SHP77 (cell line): ENCODE measurements around the gene ZNF609.

Experiments used
- DNase-seq, 2 experiments: peaks; one replicate each; lab custom pipeline; 2025; lab: John Stamatoyannopoulos, UW

ZNF609 gene

DNA sequence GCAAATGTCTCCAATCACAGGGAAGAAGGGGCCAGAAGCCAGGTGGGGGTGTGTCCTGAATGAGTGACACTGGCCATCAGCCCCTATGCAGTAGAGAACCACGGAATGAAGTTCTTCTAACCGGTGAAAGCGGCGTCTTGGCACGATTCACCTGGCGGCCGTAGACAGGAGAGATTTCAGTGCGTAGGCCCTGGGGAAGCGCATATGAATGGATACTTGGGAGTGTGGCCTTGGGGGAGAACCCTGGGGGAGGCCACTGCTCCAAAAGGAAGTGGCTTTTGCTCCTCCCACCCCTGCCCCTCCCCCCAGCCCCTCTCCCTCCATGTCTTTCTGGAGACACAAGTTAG lies 271.4 kb downstream of the ZNF609 start:
- no peak for DNase-seq

DNA sequence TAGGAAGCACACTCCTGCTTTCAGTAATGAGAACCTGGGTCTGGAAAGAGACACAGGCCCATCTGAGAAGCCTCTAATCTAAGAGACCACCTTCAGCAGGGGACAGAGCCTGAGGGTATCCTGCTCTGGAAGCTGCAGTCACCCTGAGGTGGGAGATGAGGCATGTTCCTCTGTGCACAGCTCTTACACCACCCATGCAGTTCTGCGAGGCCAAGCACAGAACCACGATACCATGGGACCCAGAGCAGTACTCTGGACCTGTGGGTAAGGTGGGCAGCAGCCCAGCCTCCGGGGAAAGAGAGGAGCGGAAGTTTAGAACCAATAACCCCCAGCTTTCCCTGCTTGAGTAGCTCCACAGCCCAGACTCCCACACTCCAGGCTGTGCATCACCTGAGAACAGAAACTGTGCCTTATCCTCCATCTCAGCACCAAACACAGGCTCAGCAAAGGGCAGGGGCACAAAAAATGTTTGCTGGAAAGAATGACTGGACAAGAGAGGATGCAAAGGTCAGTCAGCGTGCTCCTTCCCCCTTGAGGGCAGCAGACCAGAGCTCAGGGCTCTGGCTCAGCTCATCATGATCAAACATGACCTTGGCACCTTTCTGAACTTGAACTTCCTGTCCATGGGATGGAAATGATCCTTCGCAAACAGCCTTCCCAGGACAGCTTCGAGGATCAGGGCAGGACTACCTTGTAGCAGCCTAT lies 271.9 kb downstream of the ZNF609 start:
- no peak for DNase-seq
